K562 (cell line): ENCODE data around the gene CTCF.
A peak's percentile ranks its signal among the peaks of the same experiment; 100 is the strongest.

Experiments
- ATF2 ChIP-seq: sonication (generic); formaldehyde crosslinking; IDR thresholded peaks from 2 replicates; pipeline ENCODE4 v1.8.1; 2022; ENCODE audit warnings: missing genetic modification reagents
- CHD2 ChIP-seq: IDR thresholded peaks from 2 replicates; pipeline ENCODE4 v1.6.1; 2011; ENCODE audit warnings: low read depth, low read length
- CTCF ChIP-seq, 3 experiments: IDR thresholded peaks in 2 of 3; conservative IDR thresholded peaks in 1 of 3; 2 replicates each; pipeline ENCODE4 v1.5.1; 2011 to 2012; ENCODE audit warnings: low read length in 3 of 3, mild to moderate bottlenecking in 3 of 3, control low read depth in 2 of 3, improper control_type of control experiment in 1 of 3, inconsistent platforms in 1 of 3, low read depth in 1 of 3, mixed read lengths in 1 of 3, moderate library complexity in 1 of 3; ENCODE audit not compliant: insufficient read depth in 2 of 3
- GABPA ChIP-seq: fragments of 200-800 bp; sonication (Bioruptor generic); conservative IDR thresholded peaks from 2 replicates; pipeline ENCODE4 v1.6.1; 2016; ENCODE audit warnings: low read depth, missing genetic modification characterization, missing compliant biosample characterization
- MAX ChIP-seq: sonication (generic); formaldehyde crosslinking; IDR thresholded peaks from 2 replicates; pipeline ENCODE4 v1.9.0; 2022; ENCODE audit warnings: mild to moderate bottlenecking, missing genetic modification reagents
- POLR2A ChIP-seq: fragments of 450-650 bp; conservative IDR thresholded peaks from 2 replicates; pipeline ENCODE4 v1.6.1; 2016
- RERE ChIP-seq: sonication (generic); formaldehyde crosslinking; IDR thresholded peaks from 2 replicates; pipeline ENCODE4 v1.8.0; 2023; ENCODE audit warnings: missing genetic modification reagents, mild to moderate bottlenecking, borderline replicate concordance
- RFX5 ChIP-seq: IDR thresholded peaks from 2 replicates; pipeline ENCODE4 v1.6.1; 2011; ENCODE audit warnings: low read depth, mild to moderate bottlenecking, improper control_type of control experiment, low read length
- ZKSCAN8 ChIP-seq: fragments of 200-800 bp; sonication (Bioruptor generic); IDR thresholded peaks from 2 replicates; pipeline ENCODE4 v1.6.1; 2016; ENCODE audit warnings: missing genetic modification characterization, missing compliant biosample characterization
- TF ChIP-seq, protein P1 (sequence below): sonication (generic); formaldehyde crosslinking; IDR thresholded peaks from 2 replicates; pipeline ENCODE4 v1.8.1; 2023; ENCODE audit warnings: mild to moderate bottlenecking, missing genetic modification reagents, moderate library complexity

DNA sequence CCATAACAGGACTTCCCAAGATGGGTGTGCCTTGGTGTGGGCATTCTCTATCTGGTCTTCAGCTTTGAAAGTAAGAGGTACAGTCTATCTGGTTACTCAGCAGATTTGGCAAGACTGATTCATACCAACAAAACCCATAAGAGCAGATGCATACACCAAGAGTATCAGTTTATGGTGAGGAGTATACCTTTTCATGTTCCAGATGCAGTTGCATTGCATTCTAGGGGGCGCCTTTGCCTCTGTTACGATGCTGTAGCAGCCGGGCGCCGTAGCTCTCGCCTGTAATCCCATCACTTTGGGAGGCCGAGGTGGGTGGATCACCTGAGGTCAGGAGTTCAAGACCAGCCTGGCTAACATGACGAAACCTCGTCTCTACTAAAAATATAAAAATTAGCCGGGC, 51.5 kb downstream of the CTCF start:
- TF ChIP-seq POLR2A: no peak
- TF ChIP-seq ZKSCAN8: no peak
- peak; percentile 5 to 32 (median 26); a peak in 2 of 6 replicates for TF ChIP-seq CTCF (IDR thresholded peaks at IDR 0.05 in 2 of 3, conservative IDR thresholded peaks at IDR 0.05 in 1 of 3; ENCODE audit: insufficient read depth in 2 of 3, low read depth in 1 of 3, low read length in 3 of 3)
- TF ChIP-seq RFX5: no peak
- no peak for TF ChIP-seq GABPA
- TF ChIP-seq ATF2: no peak
- no peak for TF ChIP-seq CHD2
- no peak for TF ChIP-seq MAX (CRISPR knock-in tag)
- no peak for TF ChIP-seq RERE (CRISPR knock-in tag)
- TF ChIP-seq, protein P1, sequence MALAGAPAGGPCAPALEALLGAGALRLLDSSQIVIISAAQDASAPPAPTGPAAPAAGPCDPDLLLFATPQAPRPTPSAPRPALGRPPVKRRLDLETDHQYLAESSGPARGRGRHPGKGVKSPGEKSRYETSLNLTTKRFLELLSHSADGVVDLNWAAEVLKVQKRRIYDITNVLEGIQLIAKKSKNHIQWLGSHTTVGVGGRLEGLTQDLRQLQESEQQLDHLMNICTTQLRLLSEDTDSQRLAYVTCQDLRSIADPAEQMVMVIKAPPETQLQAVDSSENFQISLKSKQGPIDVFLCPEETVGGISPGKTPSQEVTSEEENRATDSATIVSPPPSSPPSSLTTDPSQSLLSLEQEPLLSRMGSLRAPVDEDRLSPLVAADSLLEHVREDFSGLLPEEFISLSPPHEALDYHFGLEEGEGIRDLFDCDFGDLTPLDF (CRISPR knock-in tag): no peak
